Hindlimb muscle (tissue), 1 donor: ENCODE measurements around the gene GATD1. TPM values are rescaled to one million over a fixed set of nuclear protein-coding genes. Genes with fewer than 3 reads are reported as not detected.

ENCODE experiments used
- DNase-seq: peaks from one replicate; pipeline ENCODE4 v3.0.0-alpha.2; 2013
- polyA plus RNA-seq: library from polyadenylated mRNA; unstranded; fragments of 120-200 nt; gene quantifications from one replicate; pipeline ENCODE4 v1.2.1, GENCODE V29; 2013; ENCODE audit not compliant: insufficient read length

Gene GATD1
- polyA plus RNA-seq: 57.6 TPM

GRCh38 chr11:777288-778255 is at the start of gene GATD1:
GATD1 (minus strand) TSS chr11:777487; CDS start chr11:777462, 25 bp downstream.
- peak; percentile 95 for DNase-seq

DNA sequence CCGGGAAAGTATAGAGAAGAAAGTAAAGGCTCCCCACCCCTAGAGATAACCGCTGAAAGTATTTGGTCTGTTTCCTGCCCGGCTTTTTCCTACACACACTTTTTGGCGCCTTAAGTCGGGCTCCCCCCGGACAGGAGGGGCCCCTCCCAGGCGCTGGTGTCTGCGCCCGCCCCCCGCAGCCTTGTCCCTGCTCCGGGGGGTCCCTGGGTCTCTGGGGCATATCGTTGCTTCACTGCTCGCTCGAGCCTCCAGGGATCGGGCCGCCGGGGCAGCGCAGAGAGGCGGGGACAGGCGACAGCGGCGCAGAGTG is 49.5 kb upstream of the GATD1 start:
- no peak for DNase-seq

- DNase-seq: no peak
Observed at GRCh38 chr11:826227-826621, 48.9 kb upstream of the GATD1 start.

- no peak for DNase-seq
Observed at GRCh38 chr11:825366-826226, 48.3 kb upstream of the GATD1 start.

- DNase-seq: no peak
Observed at GRCh38 chr11:824942-825341, 47.7 kb upstream of the GATD1 start.

GRCh38 chr11:824292-824880 is 47.1 kb upstream of the GATD1 start:
- no peak for DNase-seq

GRCh38 chr11:823441-824291 is 46.4 kb upstream of the GATD1 start:
- DNase-seq: no peak

DNA sequence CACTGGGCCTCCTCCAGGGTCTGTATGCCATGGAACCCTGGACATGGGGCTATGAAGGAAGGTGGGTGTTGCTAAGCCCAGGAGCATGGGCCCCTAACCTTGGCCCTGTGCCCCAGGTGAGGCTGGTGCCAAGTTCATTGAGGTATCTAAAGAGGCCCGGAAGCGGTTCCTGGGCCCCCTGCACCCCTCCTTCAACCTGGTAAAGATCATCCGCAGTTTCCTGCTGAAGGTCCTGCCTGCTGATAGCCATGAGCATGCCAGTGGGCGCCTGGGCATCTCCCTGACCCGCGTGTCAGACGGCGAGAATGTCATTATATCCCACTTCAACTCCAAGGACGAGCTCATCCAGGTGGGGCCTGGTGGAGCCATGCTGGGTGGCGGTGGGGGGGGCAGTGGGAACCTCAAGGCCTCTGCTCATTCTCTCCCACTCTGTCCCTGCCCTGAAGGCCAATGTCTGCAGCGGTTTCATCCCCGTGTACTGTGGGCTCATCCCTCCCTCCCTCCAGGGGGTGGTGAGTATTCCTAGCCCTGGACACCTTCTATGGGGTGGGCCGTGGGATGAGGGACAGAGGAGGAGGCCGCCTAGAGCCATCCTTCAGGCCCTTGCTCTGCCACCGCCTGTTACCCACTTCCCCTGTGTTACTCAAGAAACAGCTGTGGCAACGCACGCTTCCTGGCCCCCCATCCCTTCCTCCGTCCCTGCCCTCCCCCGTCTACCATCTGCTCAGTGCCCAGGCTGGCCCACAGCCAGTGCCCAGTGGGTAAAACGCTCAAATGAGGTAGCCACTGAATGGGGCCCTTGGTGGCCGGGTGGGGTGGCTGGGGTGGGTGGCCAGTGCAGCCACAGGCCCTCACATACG is 44.5 kb upstream of the GATD1 start:
- no peak for DNase-seq

GRCh38 chr11:820655-821511 is 43.6 kb upstream of the GATD1 start:
- no peak for DNase-seq

GRCh38 chr11:819943-820649 is 42.8 kb upstream of the GATD1 start:
- no peak for DNase-seq

DNA sequence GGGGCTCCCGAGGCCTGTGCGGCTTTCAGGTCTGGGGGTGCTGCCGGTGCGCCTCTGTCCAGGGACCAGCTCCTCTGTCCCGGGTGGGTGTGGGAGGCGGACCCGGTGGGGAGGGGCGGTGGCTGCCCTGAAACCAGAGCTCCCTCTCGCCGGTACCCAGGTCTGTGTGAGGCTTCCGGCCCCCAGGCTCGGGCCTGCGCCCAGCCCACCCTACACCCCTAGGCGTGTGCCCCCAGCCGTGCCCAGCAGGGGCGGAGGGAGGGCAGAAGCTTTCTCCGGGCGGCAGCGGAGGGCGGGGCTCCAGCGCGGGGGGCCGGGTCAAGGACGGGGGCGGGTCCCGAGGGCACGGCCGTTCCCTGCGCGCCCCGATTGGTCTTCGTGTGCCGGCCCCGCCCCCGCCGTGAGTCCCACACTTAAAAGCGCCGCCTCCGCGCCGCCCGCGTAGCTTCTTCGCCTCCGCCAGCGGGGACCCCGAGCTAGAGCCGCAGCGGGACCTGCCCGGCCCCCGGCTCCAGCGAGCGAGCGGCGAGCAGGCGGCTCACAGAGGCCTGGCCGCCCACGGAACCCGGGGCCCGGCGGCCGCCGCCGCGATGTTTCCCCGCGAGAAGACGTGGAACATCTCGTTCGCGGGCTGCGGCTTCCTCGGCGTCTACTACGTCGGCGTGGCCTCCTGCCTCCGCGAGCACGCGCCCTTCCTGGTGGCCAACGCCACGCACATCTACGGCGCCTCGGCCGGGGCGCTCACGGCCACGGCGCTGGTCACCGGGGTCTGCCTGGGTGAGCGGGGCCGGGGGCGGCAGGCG is 42.0 kb upstream of the GATD1 start:
- peak; percentile 89 for DNase-seq

DNA sequence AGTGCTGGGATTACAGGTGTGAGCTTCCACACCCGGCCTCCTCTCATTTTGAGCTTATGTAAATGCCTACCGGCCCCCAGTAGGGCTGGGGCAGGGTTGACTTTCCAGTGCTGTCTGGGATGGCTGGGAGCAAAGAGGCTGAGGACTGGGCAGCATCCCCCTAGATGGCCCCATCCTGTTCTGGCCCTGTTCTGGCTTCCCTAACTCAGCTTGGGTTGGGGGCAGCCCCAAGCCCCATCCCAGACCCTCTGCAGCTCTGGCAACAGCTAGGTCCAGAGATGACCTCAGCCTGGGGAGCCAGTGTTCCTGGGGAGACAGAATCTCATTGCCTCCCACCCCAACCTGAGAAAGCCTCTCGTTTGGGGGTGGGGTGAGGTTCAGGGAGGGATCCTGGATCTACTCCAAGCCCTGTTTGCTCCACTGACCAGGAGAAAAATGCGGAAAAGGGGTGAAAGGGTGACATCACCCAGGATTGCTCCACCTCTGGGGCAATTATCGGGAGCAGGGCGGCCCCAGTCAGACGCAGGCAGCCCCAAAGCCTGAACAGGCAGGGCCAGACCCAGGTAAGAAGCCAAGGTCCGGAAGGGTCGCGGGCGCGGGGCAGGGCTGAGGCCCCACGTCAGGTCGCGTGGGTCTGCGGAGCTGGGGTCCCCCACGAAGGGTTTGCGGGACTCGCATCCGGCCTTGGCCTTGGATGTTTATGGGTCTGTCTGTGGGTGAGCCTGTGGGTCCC is 41.3 kb upstream of the GATD1 start, which contains the start of gene PNPLA2:
Gene PNPLA2, plus strand, starts transcription at position 519 of the 733 bp plus-strand sequence. CDS start 805 bp downstream, outside the sequence.
- DNase-seq: no peak

DNA sequence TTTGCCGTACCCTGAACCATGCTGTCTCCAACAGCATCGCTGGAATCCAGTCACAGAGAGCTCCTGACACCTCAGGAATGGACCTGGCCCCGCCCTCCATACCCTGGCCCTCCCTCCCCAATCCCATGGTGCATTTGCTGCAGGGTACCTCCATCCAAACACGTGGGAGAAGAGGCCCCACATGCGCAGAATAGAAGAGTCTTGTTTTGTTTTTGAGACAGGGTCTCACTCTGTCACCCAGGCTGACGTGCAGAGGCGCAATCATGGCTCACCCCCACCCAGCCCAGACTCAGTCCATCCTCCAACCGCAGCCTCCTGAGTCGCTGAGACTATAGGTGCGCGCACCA is 39.1 kb upstream of the GATD1 start:
- DNase-seq: no peak

DNA sequence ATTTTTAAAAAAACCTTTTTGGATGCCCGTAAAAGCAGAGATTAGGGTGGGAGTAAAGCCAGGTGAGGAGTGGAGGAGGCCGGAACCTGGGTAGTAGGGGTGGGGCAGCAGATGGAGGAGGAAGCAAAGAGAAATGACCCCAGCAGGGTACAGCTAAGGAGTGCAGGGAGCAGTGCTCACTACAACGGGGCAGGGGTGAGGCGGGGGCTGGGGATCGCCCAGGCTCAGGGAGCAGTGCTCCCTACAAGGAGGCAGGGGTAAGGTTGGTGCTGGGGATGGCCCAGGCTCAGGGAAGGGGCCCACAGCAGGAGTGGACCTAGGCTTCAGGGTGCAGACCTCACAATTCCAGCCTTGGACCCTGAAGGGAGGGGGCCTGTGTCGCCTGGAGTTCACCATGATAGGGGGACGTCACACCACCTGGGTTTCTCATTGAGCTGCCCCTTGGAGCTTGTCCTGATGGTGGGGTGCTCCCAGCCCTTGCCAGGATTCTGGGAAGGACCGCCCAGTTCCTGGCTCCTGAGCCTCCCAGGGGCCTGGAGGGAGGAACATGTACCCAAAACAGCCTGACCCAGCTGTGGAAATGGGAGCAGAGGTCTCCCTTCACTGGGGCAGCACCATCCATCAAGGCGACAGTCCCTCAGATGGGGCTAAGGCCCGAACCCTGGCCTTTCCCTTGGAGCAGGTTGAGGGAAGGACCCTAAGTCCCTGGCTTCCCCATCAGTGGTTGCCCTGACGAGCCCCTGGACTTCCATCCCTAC is 38.6 kb upstream of the GATD1 start:
- no peak for DNase-seq

DNA sequence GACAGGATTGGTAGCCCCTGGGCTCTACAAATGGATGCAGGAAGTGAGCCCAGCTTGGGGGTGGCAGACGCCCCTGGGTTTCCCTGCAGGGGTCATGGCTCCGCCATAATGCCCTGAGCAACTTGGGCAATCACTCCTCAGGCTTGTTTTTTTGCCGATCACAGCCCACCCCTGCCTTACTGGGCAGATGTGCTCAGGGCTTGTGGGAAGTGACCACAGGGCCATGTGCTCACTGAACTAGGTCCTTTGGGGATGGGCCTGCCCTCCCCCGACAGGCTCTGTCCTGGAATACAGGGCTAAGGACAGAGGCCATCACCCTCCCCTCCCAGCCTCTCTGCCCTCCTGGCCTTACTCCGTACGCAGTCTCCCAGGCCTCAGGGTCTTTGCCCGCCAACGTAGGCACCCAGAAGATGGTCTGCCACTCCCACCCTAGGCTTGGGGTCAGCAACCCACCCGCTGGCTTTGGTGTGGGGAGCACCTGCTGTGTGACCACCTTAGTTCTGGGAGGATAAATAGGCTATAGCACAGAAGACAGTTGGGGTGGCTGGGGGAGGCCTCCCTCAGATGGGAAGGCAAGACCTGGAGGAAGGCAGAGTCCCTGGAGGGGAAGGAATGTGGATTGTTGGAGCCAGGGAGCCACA is 36.3 kb upstream of the GATD1 start:
- DNase-seq: no peak

DNA sequence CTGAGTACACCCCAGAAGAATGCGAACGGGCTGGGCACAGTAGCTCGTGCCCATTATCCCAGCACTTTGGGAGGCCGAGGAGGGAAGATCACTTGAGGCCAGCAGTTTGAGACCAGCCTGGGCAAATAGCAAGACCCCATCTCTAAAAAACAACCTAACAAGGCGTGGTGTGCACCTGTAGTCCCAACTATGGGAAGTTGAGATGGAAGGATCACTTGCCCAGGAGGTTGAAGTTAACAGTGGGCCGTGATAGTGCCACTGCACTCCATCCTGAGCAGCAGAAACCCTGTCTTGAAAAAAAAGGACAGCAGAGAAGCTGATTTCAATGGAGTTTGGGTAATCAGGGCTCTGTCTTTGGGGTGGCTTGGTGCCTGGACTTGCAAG is 35.8 kb upstream of the GATD1 start:
- DNase-seq: no peak

GRCh38 chr11:812390-812789 is 35.1 kb upstream of the GATD1 start:
- DNase-seq: no peak
